ENCODE results near the gene ARPC5L. TPM values are rescaled to one million over a fixed set of nuclear protein-coding genes. Genes with fewer than 3 reads are reported as not detected.

ARPC5L gene
- total RNA-seq, 2 donors from 2014 or later = 50.0 to 61.5 TPM

DNA sequence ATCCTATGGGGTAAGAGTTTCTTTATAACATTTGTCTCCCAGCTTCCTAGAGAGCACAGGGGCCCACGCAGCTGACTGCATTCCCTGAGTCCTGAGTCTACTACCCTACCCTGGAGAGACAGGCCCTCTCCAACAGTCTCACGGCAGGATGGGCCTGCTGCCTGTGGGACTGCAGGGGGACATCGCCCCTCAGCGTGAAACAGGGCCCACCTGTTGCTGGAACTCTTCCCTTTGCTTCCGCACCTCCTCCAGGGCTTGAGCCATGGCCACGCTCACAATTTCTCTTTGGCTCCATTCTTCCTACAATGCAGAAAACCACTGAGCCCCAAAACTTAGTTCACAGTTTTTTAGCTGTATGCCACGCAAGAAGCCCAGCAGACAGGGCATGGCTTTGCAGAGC is 28.2 kb downstream of the ARPC5L start:
- Histone ChIP-seq H3K36me3 (peaks cover 5% of the 10 kb centered on the region), H3K4me1 (no peaks in the 10 kb centered on the region), H3K27me3 (no peaks in the 10 kb centered on the region), H3K4me3 (no peak overlapping the region), H3K9ac (ENCODE audit: low read depth in 2 of 2, low read length in 2 of 2) (no peak overlapping the region), H3K27ac (no peak overlapping the region), H3K9me3 (no peaks in the 10 kb centered on the region)
- no peak for DNase-seq
- TF ChIP-seq, protein P1, sequence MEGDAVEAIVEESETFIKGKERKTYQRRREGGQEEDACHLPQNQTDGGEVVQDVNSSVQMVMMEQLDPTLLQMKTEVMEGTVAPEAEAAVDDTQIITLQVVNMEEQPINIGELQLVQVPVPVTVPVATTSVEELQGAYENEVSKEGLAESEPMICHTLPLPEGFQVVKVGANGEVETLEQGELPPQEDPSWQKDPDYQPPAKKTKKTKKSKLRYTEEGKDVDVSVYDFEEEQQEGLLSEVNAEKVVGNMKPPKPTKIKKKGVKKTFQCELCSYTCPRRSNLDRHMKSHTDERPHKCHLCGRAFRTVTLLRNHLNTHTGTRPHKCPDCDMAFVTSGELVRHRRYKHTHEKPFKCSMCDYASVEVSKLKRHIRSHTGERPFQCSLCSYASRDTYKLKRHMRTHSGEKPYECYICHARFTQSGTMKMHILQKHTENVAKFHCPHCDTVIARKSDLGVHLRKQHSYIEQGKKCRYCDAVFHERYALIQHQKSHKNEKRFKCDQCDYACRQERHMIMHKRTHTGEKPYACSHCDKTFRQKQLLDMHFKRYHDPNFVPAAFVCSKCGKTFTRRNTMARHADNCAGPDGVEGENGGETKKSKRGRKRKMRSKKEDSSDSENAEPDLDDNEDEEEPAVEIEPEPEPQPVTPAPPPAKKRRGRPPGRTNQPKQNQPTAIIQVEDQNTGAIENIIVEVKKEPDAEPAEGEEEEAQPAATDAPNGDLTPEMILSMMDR (IDR thresholded peaks at IDR 0.05) = no peak
- intact Hi-C loops (cut with DNase I) = no loop called here

DNA sequence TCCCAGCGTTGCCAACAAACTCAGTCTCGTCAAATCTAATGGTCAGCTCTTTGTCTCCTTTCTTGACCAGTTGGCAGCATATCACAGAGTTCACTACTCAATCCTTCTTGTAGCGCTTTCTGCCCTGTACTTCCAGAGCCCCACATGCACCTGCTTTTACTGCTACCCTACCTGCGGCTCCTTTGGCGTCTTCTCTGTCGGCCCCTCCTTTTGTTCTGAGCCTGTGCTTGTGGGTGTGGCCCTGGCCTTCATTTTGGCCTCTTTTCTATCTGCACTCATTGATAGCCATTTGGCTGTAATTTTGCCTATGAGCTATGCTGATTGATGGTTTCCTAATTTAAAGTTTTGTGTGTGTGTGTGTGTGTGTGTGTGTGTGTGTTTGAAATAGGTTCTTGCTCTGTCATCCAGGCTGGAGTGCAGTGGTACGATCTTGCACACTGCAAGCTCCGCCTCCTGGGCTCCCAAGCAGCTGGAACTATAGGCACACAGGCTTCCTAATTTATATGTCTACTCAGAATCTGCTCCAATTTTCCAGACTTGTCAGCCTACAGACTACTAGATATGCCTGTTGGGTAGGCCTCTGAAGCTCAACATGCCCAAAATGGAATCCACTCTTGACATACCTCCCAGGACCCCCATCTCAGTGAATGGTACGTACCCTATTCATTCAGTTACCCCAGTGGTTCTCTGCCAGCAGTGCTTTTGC is 32.3 kb downstream of the ARPC5L start:
- Histone ChIP-seq H3K9me3 (no peaks in the 10 kb centered on the region), H3K27me3 (no peaks in the 10 kb centered on the region), H3K27ac (no peak overlapping the region), H3K4me1 (no peaks in the 10 kb centered on the region), H3K9ac (ENCODE audit: low read depth in 2 of 2, low read length in 2 of 2) (no peak overlapping the region), H3K4me3 (no peak overlapping the region), H3K36me3 (no peaks in the 10 kb centered on the region)
- no peak for DNase-seq
- TF ChIP-seq, protein P1 (IDR thresholded peaks at IDR 0.05) = no peak
- intact Hi-C loops (cut with DNase I) = no loop called here

DNA sequence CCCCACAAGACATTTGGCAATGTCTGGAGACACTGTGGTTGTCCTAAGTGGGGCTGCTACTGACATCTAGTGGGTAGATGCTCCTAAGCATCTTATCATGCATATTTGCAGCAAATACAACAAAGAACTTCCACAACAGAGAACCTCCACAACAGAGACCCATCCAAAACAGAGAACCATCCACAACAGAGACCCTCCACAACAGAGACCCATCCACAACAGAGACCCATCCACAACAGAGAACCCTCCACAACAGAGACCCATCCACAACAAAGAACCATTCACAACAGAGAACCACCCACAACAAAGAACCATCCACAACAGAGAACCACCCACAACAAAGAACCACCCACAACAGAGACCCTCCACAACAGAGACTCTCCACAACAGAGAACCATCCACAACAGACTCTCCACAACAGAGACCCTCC is 32.8 kb downstream of the ARPC5L start:
- Histone ChIP-seq H3K4me1 (no peaks in the 10 kb centered on the region), H3K27ac (no peak overlapping the region), H3K4me3 (no peak overlapping the region), H3K9ac (ENCODE audit: low read depth in 2 of 2, low read length in 2 of 2) (no peak overlapping the region), H3K9me3 (no peaks in the 10 kb centered on the region), H3K27me3 (no peaks in the 10 kb centered on the region), H3K36me3 (no peaks in the 10 kb centered on the region)
- TF ChIP-seq, protein P1 (IDR thresholded peaks at IDR 0.05) = no peak
- intact Hi-C loops (cut with DNase I) = no loop called here
- no peak for DNase-seq

DNA sequence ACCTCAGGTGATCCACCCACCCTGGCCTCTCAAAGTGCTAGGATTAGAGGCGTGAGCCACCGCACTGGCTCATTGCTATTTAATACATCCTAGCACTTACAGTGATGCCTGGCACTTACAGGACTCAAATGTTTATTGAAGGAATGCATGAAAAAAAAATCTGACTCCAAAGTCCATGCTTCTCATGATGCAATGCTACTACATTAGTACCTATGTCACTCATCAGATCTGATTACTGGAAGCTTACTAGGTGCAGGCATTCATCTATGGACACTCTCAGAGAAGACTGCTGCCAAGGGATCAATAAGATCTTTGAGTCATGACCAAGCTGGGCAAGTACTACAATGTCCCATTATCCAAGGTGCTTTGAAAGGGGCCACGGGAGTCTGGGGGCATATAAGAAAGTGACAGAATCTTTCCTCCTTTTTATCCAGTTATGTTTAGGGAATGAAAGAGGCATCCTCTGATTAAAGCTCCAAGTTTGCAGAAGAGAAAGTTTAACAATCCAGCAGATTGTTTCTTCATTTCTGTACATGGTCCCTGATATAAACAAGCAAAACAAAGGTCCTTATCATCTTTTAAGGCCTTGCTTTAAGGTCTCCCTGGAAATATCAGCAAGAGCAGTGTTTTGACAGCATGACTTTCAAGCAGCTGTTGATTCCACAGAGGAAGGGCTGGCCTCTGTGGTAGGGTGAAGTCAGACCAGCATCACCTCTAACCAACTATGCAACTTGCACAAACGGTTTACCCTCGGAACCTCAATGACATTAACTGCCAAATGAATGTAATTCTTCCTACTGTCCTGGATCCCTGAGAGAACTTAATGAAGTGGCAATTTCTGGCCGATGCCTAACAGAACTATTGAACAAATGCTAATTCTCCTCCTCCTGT is 35.9 kb downstream of the ARPC5L start:
- Histone ChIP-seq H3K4me1 (no peaks in the 10 kb centered on the region), H3K36me3 (no peaks in the 10 kb centered on the region), H3K9me3 (no peaks in the 10 kb centered on the region), H3K9ac (ENCODE audit: low read depth in 2 of 2, low read length in 2 of 2) (no peak overlapping the region), H3K27ac (no peak overlapping the region), H3K4me3 (no peak overlapping the region), H3K27me3 (no peaks in the 10 kb centered on the region)
- intact Hi-C loops (cut with DNase I) = no loop called here
- no peak for DNase-seq
- TF ChIP-seq, protein P1 (IDR thresholded peaks at IDR 0.05) = no peak

DNA sequence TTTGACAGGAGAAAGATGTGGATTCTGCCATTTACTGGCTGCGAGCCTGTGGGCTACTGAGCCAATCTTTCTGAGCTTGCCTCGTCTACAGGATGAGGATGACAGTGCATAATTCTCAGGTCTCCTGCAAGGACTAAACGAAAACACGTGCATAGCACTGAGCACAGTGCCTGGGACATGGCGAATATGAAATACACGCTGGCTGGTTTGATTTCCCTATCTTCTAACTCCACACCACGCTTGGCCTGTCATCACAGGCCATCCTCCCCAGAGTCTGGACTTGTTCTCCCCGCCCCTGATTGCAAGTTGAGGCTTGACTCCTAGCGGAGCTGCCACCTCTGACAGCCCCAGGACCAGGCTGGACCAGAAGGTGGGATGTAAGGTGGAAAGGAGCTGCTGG is 37.9 kb downstream of the ARPC5L start:
- H3K36me3 ChIP-seq = no peaks in the 10 kb centered on the region

More for the DNA sequence above, 37.9 kb downstream of the ARPC5L start:
- TF ChIP-seq, protein P1 (IDR thresholded peaks at IDR 0.05) = no peak
- intact Hi-C loops (cut with DNase I) = no loop called here
- DNase-seq = no peak
- Histone ChIP-seq H3K4me3 (no peak overlapping the region), H3K9ac (ENCODE audit: low read depth in 2 of 2, low read length in 2 of 2) (no peak overlapping the region), H3K9me3 (no peaks in the 10 kb centered on the region), H3K27ac (no peak overlapping the region), H3K4me1 (no peaks in the 10 kb centered on the region), H3K27me3 (no peaks in the 10 kb centered on the region)
